GM19452 (cell line): ENCODE results near the gene IFI27L1.

Source experiments
- ATAC-seq: cut with Tn5 transposase; IDR thresholded peaks from one replicate; pipeline ENCODE4 v1.9.1; 2021; ENCODE audit not compliant: unreplicated experiment

The IFI27L1 gene

DNA sequence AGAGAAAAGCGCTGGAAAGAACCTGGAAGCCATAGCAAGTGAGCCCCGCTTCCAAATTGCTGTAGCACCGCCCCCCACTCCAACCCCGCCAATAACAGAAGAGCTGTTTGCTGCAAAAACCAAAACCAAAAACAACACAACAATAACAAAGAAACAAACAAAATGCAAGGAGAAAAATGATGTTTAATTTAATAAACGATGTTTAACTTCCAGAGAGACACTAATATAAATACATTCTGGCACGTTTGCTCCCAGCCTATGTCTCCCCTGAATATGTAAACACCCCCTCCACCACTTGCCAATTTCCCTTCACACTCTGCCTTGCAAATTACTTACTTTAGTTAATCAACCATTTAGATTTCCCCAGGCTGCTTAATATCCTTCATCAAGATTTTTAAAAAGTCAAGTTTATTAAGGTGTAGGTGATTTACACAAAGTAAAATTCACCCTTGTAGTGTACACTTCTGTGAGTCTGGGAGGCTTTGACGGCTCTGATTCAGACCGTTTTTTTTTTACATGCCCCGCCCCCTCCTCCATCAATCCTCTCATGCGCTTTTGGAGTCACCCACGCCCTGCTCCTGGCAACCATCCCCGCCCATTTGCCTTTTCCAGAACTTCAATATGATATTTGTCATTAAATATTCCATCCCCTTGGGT is 48.8 kb downstream of the IFI27L1 start:
- no peak for ATAC-seq

DNA sequence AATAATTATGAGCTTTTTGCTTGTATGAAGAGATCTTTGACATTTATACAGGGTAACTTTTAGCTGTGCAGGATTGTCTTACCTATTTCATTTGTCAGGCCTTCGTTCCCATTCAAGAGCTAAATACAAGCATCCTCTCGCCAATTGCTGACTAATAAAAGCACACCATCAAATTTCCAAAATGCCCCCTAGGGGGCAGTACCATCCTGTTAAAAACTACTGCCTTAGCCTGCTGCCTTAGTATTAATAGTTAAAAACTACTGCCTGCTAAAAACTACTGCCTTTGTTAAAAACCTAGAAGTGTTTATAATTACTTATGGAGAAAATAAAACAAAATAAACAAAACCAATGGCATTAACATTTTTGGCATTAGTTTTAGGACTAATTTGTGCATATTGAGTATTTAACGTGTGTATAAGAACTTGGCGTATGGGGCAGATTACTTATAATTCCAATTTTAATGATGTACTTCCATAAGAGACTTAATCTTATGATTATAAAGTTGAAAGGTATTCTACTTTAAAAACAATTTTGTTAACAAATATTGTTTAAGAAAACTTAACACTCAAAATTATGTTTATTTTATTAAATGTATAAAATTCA is 51.3 kb downstream of the IFI27L1 start:
- no peak for ATAC-seq

DNA sequence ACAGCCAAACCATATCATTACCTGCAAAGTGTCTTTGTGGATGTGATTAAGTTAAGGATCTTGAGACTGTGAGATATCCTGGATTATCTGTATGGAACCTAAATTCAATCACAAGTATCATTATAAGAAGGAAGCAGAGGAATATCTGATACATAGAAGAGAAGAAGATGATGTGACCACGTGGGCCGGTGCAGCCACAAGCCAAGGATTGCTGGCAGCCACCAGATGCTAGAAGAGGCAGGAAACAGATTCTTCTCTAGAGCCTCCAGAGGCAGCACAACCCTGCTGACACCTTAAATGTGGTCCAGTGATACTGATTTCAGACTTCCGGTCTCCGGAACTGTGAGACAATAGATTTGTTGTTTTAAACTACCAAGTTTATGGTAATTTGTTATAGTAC is 54.4 kb downstream of the IFI27L1 start:
- ATAC-seq, result no peak

DNA sequence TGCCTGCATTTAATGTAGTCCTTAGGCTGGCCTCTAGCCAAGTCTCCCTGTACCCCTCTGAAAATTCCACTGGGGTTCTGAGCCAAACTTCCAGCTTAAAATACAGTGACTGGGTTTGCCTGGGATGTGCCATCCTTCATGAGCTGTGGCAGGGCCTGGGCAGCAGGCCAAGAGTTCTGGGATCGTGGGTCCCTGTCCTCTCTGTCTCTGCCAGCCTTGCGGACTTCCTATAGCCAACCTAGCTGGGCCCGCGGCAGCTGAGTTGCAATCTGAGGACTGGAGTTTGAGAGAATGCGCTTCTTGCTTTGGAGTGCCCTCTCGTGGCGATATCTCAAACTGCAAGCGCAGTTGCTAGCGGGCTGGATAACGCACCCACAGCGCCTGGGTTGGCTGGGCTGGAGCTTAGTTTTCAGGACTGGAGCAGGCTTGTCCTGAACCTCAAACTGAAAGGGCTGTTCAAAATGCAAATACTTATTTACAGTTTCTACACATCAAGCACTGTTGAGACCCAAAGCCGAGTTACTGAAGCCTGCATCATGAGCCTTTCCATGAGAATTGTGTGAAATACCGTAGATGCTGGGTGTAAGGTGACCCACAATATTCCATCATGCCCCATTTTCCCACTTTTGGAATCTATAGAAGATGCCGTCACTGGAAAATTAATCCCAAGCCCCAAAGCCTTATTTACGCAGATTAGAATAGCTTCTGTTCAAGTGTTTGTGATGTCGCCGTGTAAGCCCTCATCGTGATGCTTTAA is 55.6 kb downstream of the IFI27L1 start:
- peak; percentile 88 for ATAC-seq

DNA sequence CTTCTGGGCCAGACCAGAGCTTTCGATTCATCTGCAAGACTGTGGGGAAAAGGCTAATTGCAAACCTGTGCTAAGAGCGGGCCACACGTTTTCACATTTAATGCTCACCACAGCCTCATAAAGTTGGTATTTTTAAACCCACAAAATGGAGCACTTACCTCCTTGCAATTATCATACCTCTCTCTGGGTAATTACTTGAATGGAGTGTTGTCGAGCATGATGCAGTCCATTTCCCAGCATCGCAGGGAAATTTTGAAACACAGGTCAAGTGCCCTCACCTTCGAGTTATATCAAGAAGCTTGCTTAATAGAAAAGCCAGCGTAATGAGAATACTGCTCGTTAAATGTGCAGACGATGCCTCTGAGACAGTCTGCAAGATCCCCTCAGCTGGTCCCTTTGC is 57.1 kb downstream of the IFI27L1 start:
- ATAC-seq, result no peak

DNA sequence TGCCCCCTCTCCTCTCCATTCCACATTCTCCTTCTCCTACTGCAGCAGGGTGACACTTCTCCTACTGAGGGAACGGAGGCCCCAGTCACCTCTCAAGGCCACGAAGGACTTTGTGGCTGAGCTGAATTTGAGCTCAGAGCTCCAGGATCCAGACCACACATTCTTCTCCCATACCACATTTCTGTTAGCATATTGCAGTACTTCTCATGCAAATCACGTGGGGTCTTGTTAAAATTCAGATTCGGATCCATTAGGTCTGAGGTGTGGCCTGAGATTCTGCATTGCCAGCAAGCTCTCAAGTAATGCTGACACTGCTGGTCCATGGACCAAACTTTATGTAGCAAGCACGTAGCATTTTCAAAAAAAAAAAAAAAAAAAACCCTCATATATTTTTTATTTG is 57.9 kb downstream of the IFI27L1 start:
- no peak for ATAC-seq

DNA sequence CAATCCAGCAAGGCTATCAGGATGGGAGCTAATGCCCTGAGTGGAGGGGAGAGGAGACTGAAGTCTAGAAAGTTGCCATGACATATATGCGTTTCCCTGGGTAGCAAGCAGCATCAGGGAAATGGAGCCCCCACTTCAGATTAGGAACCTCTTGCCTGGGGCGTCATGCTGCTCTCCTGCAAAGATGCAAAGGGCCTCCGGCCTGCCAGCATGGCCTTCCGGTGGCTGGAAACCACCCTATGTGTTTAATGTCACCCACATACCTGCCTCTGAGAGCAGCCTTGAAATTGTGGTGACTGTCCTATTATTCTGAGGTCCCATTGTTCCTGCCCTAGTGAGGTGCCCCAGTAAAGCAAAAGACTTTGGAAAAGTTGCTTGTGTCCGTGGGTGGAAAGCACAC is 58.3 kb downstream of the IFI27L1 start:
- no peak for ATAC-seq

DNA sequence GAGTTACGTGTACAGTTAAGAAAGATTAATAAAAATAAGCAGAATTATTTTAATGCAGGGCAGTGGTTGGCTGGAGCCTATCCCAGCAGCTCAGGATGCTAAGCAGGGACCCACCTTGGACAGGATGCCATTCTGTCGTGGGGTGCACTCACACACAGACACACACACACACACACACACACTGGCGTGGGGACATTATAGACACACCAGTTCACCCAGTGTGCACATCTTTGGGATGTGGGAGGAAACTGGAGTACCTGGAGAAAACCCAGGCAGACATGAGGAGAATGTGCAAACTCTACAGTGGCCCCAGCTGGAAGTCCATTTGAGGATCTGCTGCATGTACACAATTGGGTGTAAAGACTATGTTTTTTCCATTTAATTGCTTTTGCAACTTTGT is 61.1 kb downstream of the IFI27L1 start:
- no peak for ATAC-seq

DNA sequence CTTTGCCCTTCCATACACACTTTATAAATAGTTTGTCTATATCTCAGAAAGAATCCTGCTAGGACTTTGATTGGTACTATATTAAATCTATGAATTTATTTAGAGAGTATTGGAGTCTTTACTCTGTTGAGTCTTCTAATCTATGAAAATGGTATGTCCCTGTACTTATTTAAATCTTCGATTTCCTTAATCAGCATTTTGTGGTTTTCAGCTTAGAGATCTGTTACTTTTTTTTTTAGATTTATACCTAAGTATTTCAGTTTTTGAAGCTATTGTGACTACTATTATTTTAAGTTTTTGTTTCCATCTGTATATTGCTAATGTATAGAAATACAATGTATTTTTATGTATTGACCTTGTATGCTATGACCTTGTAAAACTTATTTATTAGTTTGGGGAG is 61.7 kb downstream of the IFI27L1 start:
- no peak for ATAC-seq

DNA sequence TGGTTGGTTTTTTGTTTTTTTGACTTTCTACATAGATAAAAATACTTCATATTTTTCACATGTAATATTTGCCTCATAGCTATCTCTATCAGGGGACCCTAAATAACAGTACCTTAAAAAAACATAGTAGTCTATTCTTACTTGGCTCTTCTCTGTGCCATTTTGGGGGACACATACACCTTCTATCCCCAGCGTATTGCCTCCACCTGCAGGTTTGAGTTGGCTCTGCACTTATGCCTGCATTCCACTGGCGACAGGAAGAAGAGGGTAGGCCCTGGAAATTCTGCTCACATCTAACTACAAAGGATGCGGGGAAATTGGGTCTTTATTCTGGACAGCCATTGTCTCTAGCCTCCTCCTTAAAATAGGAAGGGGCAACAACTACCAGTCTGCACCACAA is 62.1 kb downstream of the IFI27L1 start:
- no peak for ATAC-seq

DNA sequence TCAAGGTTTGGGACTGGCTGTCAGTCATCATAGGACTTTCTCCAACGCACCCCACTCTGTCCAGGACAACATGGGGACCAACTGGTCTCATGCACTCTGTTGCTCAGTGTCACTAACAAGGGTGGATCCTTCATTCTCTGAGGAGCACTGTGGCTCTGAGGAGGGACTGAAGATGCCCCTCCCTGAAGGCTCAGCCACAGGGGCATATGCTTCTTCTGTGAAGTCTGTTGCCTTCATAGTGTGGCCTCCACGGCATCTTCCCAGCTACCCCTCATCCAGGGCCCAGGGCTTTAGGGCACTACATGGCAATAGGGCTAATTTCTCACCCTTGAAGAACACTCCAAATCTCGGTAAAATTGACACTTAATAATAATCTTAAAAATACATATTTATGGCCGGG is 62.6 kb downstream of the IFI27L1 start:
- ATAC-seq, result no peak

DNA sequence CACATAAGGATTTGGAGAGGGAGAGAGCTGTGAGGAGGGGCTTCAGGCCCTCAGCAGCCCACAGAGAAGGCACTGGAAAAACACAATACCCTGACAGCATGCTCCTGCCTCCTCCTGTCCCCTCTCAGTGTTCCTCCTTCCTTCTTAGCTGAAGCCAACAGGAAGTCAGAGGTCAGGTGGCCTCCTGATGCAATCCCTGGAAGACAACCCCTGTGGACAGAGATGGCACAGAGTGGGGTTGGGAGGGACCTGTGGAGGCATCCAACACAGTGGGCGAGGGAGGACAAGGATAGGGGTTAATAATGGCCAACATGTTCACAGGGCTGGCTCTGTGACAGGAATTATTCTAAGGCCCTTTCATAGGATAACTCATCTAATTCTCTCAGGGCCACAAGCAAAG is 63.7 kb downstream of the IFI27L1 start:
- ATAC-seq, result no peak

DNA sequence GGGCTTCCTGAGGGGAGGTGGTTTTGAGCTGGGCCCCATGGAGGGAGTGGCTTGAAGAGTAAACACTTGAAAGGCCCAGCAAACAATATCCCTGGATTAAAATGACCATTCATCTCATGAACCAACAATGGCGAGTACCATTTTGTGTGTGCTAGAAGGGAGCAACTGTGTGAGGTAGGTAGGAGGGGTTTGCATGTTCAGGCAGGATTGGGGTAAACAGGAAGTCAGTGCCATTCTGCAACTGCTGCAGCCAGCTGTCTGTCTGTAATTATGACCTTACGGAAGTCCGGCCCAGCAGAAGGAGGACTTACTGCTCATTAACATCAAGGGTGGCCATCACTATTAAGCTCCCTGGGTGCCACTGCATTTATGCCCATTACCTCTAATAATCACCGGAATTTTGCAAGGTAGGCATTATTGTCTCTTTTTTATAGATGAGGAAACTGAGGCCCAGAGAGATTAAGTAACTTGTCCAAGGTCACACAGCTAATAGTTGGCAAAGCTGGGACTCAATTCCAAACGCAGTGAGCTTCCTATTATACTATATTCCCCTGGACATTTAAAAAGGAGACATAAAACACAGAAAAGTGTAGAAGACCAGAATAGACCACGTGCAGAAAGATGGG is 64.9 kb downstream of the IFI27L1 start:
- no peak for ATAC-seq
